Right atrium auricular region (tissue), 2 donors: Measurements from ENCODE around the gene LAMA4. TPM values are rescaled to one million over a fixed set of nuclear protein-coding genes. Genes with fewer than 3 reads are reported as not detected.

Experiments used
- DNase-seq: peaks from one replicate; pipeline ENCODE4 v3.0.0-alpha.2; 2019; ENCODE audit warnings: low spot score
- H3K27ac ChIP-seq, 2 donors: fragments of 200-600 bp; sonication (generic); 1 replicate in 1 of 2; 2 replicates in 1 of 2; pipeline ENCODE4 v1.5.1; 2016 to 2019
- H3K27me3 ChIP-seq, 2 donors: fragments of 200-600 bp; sonication (generic); one replicate each; pipeline versions ENCODE4 v1.5.1 to v1.6.0; 2017 to 2019
- H3K36me3 ChIP-seq: fragments of 200-600 bp; sonication (generic); one replicate; pipeline ENCODE4 v1.5.1; 2016
- H3K4me1 ChIP-seq, 2 donors: fragments of 200-600 bp; sonication (generic); one replicate each; pipeline versions ENCODE4 v1.5.1 to v1.6.0; 2017 to 2019
- H3K4me3 ChIP-seq, 2 donors: fragments of 200-600 bp; sonication (generic); 1 replicate in 1 of 2; 2 replicates in 1 of 2; pipeline ENCODE4 v1.5.1; 2017 to 2019; ENCODE audit warnings: mild to moderate bottlenecking in 1 of 2, moderate library complexity in 1 of 2
- H3K9me3 ChIP-seq, 2 donors: fragments of 200-600 bp; sonication (generic); one replicate each; pipeline ENCODE4 v1.5.1; 2019
- CTCF ChIP-seq, 2 donors: fragments of 200-600 bp; sonication (generic); IDR thresholded peaks; one replicate each; pipeline ENCODE4 v1.5.1; 2019; ENCODE audit warnings: antibody characterized with exemption in 2 of 2
- total RNA-seq, 2 donors: library from RNA; depleted of rRNA; stranded (reverse); fragments of >200 nt; gene quantifications; one replicate each; pipeline ENCODE4 v1.1.0, GENCODE V29; 2016

LAMA4 gene
- total RNA-seq, 2 donors from 2014 or later = 37.2 to 47.1 TPM

- no peak overlapping the region for H3K27ac ChIP-seq
- no peaks in the 10 kb centered on the region for H3K27me3 ChIP-seq
These were observed 73.2 kb downstream of the LAMA4 start for GRCh38 chr6:112181130-112181529.

GRCh38 chr6:112180095-112180820 lies 74.1 kb downstream of the LAMA4 start:
- H3K27me3 ChIP-seq = no peaks in the 10 kb centered on the region
- H3K4me1 ChIP-seq = no peaks in the 10 kb centered on the region
- peaks cover 13% of the 10 kb centered on the region for H3K36me3 ChIP-seq
- no peak overlapping the region for H3K27ac ChIP-seq
- DNase-seq = no peak
- no peak overlapping the region for H3K4me3 ChIP-seq
- TF ChIP-seq CTCF (IDR thresholded peaks at IDR 0.05) = peak; percentile 39 to 76
- no peaks in the 10 kb centered on the region for H3K9me3 ChIP-seq

More at GRCh38 chr6:112181130-112181529, 73.2 kb downstream of the LAMA4 start:
- Histone ChIP-seq H3K36me3 (peaks cover 4% of the 10 kb centered on the region), H3K9me3 (no peaks in the 10 kb centered on the region), H3K4me1 (no peaks in the 10 kb centered on the region), H3K4me3 (no peak overlapping the region)
- DNase-seq = no peak
- no peak for TF ChIP-seq CTCF (IDR thresholded peaks at IDR 0.05)

- Histone ChIP-seq H3K27ac (no peak overlapping the region), H3K27me3 (no peaks in the 10 kb centered on the region), H3K9me3 (no peaks in the 10 kb centered on the region), H3K4me3 (no peak overlapping the region), H3K4me1 (no peaks in the 10 kb centered on the region), H3K36me3 (peaks cover 18% of the 10 kb centered on the region)
- DNase-seq = no peak
- no peak for TF ChIP-seq CTCF (IDR thresholded peaks at IDR 0.05)
These were observed 74.7 kb downstream of the LAMA4 start for GRCh38 chr6:112179631-112180030.

GRCh38 chr6:112178846-112179245 lies 75.5 kb downstream of the LAMA4 start:
- Histone ChIP-seq H3K4me1 (no peaks in the 10 kb centered on the region), H3K27ac (no peak overlapping the region)

GRCh38 chr6:112177092-112177491 lies 77.3 kb downstream of the LAMA4 start:
- Histone ChIP-seq H3K27ac (no peak overlapping the region), H3K9me3 (no peaks in the 10 kb centered on the region), H3K4me3 (no peak overlapping the region), H3K27me3 (no peaks in the 10 kb centered on the region), H3K36me3 (peaks cover 43% of the 10 kb centered on the region), H3K4me1 (no peaks in the 10 kb centered on the region)
- no peak for DNase-seq
- no peak for TF ChIP-seq CTCF (IDR thresholded peaks at IDR 0.05)

More at GRCh38 chr6:112178846-112179245, 75.5 kb downstream of the LAMA4 start:
- Histone ChIP-seq H3K27me3 (no peaks in the 10 kb centered on the region), H3K9me3 (no peaks in the 10 kb centered on the region), H3K4me3 (no peak overlapping the region), H3K36me3 (peaks cover 26% of the 10 kb centered on the region)
- TF ChIP-seq CTCF (IDR thresholded peaks at IDR 0.05) = no peak
- no peak for DNase-seq

- peaks cover 49% of the 10 kb centered on the region for H3K36me3 ChIP-seq
- no peak for TF ChIP-seq CTCF (IDR thresholded peaks at IDR 0.05)
These were observed 78.2 kb downstream of the LAMA4 start for GRCh38 chr6:112176175-112176574.

More at GRCh38 chr6:112176175-112176574, 78.2 kb downstream of the LAMA4 start:
- DNase-seq = no peak
- no peak overlapping the region for H3K27ac ChIP-seq
- H3K4me3 ChIP-seq = no peak overlapping the region
- no peaks in the 10 kb centered on the region for H3K9me3 ChIP-seq
- H3K4me1 ChIP-seq = no peaks in the 10 kb centered on the region
- no peaks in the 10 kb centered on the region for H3K27me3 ChIP-seq
